Renal pelvis (tissue), 4 donors: ENCODE data around the gene DUSP6. TPM values are rescaled to one million over a fixed set of nuclear protein-coding genes. Genes with fewer than 3 reads are reported as not detected.
A peak's percentile ranks its signal among the peaks of the same experiment; 100 is the strongest.

ENCODE experiments used
- DNase-seq: peaks from one replicate; pipeline ENCODE4 v3.0.0-alpha.2; 2013
- polyA plus RNA-seq, 3 donors: library from polyadenylated mRNA; unstranded; fragments of 120-200 nt; gene quantifications; one replicate each; pipeline ENCODE4 v1.2.1, GENCODE V29; 2013; ENCODE audit not compliant: insufficient read length in 3 of 3

DUSP6 gene
- polyA plus RNA-seq, 3 donors: 79.1 to 86.2 (median 79.9) TPM

- no peak for DNase-seq
Observed at GRCh38 chr12:89379839-89380467, 27.7 kb upstream of the DUSP6 start.

- no peak for DNase-seq
Observed at GRCh38 chr12:89379148-89379838, 27.0 kb upstream of the DUSP6 start.

- no peak for DNase-seq
Observed at GRCh38 chr12:89376844-89377243, 24.5 kb upstream of the DUSP6 start.

- no peak for DNase-seq
Observed at GRCh38 chr12:89376202-89376529, 23.9 kb upstream of the DUSP6 start.

GRCh38 chr12:89373763-89374572 is 21.7 kb upstream of the DUSP6 start:
- no peak for DNase-seq

- no peak for DNase-seq
Observed at GRCh38 chr12:89372584-89373370, 20.5 kb upstream of the DUSP6 start.

GRCh38 chr12:89370850-89371249 is 18.5 kb upstream of the DUSP6 start:
- DNase-seq: no peak

GRCh38 chr12:89370421-89370831 is 18.1 kb upstream of the DUSP6 start:
- no peak for DNase-seq

GRCh38 chr12:89369166-89369565 is 16.9 kb upstream of the DUSP6 start:
- no peak for DNase-seq

GRCh38 chr12:89368391-89368790 is 16.1 kb upstream of the DUSP6 start:
- DNase-seq: no peak

GRCh38 chr12:89366676-89367364 is 14.5 kb upstream of the DUSP6 start:
- no peak for DNase-seq

- no peak for DNase-seq
Observed at GRCh38 chr12:89364631-89365030, 12.3 kb upstream of the DUSP6 start.

GRCh38 chr12:89364058-89364457 is 11.8 kb upstream of the DUSP6 start:
- no peak for DNase-seq

GRCh38 chr12:89363582-89363981 is 11.3 kb upstream of the DUSP6 start:
- no peak for DNase-seq

GRCh38 chr12:89363084-89363483 is 10.8 kb upstream of the DUSP6 start:
- DNase-seq: no peak

- no peak for DNase-seq
Observed at GRCh38 chr12:89359615-89360014, 7.3 kb upstream of the DUSP6 start.

GRCh38 chr12:89358805-89359204 is 6.5 kb upstream of the DUSP6 start:
- DNase-seq: no peak

GRCh38 chr12:89357297-89357730 is 5.0 kb upstream of the DUSP6 start:
- DNase-seq: peak; percentile 77

- no peak for DNase-seq
Observed at GRCh38 chr12:89356069-89356665, 3.9 kb upstream of the DUSP6 start.

GRCh38 chr12:89355243-89356068 is 3.2 kb upstream of the DUSP6 start:
- DNase-seq: no peak
